Stimulated activated CD4-positive, alpha-beta T cell treated with anti-CD3 and anti-CD28 coated beads, Interleukin-1b, Interleukin-23, amount 100 ng/mL, for 48 hours (primary cell): ENCODE data around the gene GANAB.
A peak's percentile ranks its signal among the peaks of the same experiment; 100 is the strongest.
"Not testable (repeated sequence)": the region's sequence is repeated elsewhere in the genome, so short reads cannot be mapped to it uniquely, and the experiment has no call there.

Experiments used
- DNase-seq: peaks from one replicate; pipeline ENCODE4 v3.0.0-alpha.2; 2020

GANAB gene

GRCh38 chr11:62645946-62646824, at the start of gene GANAB:
TSS of gene GANAB (minus strand) at chr11:62646613. CDS start at chr11:62646599, 14 bp downstream.
- DNase-seq: peak; percentile 99

- DNase-seq: peak; percentile 65
These were observed 48.2 kb upstream of the GANAB start for GRCh38 chr11:62694455-62695167.

GRCh38 chr11:62693624-62694023, 47.2 kb upstream of the GANAB start:
- not testable (repeated sequence) for DNase-seq

- DNase-seq: no peak
These were observed 43.2 kb upstream of the GANAB start, which contains the start of gene LRRN4CL for GRCh38 chr11:62689421-62690183. TSS of gene LRRN4CL (minus strand) at chr11:62689530. CDS start at chr11:62688508, 1,022 bp downstream.

- no peak for DNase-seq
These were observed 42.1 kb upstream of the GANAB start for GRCh38 chr11:62688491-62688890.

- no peak for DNase-seq
These were observed 41.3 kb upstream of the GANAB start for GRCh38 chr11:62687508-62688396.

GRCh38 chr11:62682518-62682917, 36.1 kb upstream of the GANAB start:
- no peak for DNase-seq

- peak; percentile 31 for DNase-seq
These were observed 34.4 kb upstream of the GANAB start for GRCh38 chr11:62680825-62681240.

- peak; percentile 90 for DNase-seq
These were observed 32.6 kb upstream of the GANAB start, which contains the start of gene UBXN1 for GRCh38 chr11:62678770-62679696. TSS of gene UBXN1 (minus strand) at chr11:62679073. CDS start at chr11:62678923, 150 bp downstream.

GRCh38 chr11:62678433-62678769, 32.0 kb upstream of the GANAB start:
- DNase-seq: no peak

GRCh38 chr11:62677714-62678113, 31.3 kb upstream of the GANAB start:
- DNase-seq: no peak

- no peak for DNase-seq
These were observed 30.7 kb upstream of the GANAB start for GRCh38 chr11:62677156-62677555.

- DNase-seq: no peak
These were observed 30.3 kb upstream of the GANAB start for GRCh38 chr11:62676698-62677097.

- not testable (repeated sequence) for DNase-seq
These were observed 29.0 kb upstream of the GANAB start for GRCh38 chr11:62675415-62675814.

GRCh38 chr11:62673196-62673525, 26.7 kb upstream of the GANAB start:
- no peak for DNase-seq

- DNase-seq: peak; percentile 75
These were observed 25.4 kb upstream of the GANAB start, which contains the start of the genes LBHD1 and UQCC3 for GRCh38 chr11:62671608-62672389. TSS of gene LBHD1 (minus strand) at chr11:62672267. CDS start at chr11:62670031, 2,236 bp downstream. TSS of gene UQCC3 (plus strand) at chr11:62671673. CDS start at chr11:62671746, 73 bp downstream.

GRCh38 chr11:62671236-62671607, 24.8 kb upstream of the GANAB start:
- no peak for DNase-seq

GRCh38 chr11:62669420-62670161, 23.2 kb upstream of the GANAB start:
- DNase-seq: no peak

- DNase-seq: no peak
These were observed 21.0 kb upstream of the GANAB start for GRCh38 chr11:62667460-62667859.
